Activated B cell treated with CpG ODN at 0.5 μM for 24 hours (primary cell): ENCODE results near the gene CRIP2. TPM values are rescaled to one million over a fixed set of nuclear protein-coding genes. Genes with fewer than 3 reads are reported as not detected.

Experiments used
- ATAC-seq: fragments of 200-7000 bp; cut with Tn5 transposase; one replicate; pipeline ENCODE4 v1.10.0; 2021; ENCODE audit warnings: low read depth, mild to moderate bottlenecking, moderate library complexity
- CTCF ChIA-PET: fragments of 350-600 bp; sonication (Branson Sonifier 250); formaldehyde crosslinking; loops from one replicate; lab custom pipeline; 2021; ENCODE audit warnings: antibody characterized with exemption; lab: Charles Lee
- POLR2A ChIA-PET: fragments of 350-600 bp; sonication (Branson Sonifier 250); formaldehyde crosslinking; loops from one replicate; lab custom pipeline; 2021; ENCODE audit warnings: antibody characterized with exemption; lab: Charles Lee
- DNase-seq: peaks from one replicate; pipeline ENCODE4 v3.0.0; 2022
- H3K27ac Mint-ChIP-seq: one replicate; pipeline ENCODE4 v1.8.0; 2020; ENCODE audit warnings: mixed read lengths
- H3K27me3 Mint-ChIP-seq: one replicate; pipeline ENCODE4 v1.8.0; 2021; ENCODE audit warnings: mixed read lengths
- H3K36me3 Mint-ChIP-seq: one replicate; pipeline ENCODE4 v1.8.0; 2021; ENCODE audit warnings: low read depth, mixed read lengths
- H3K4me1 Mint-ChIP-seq: one replicate; pipeline ENCODE4 v1.8.0; 2021; ENCODE audit warnings: mixed read lengths
- H3K4me3 Mint-ChIP-seq: one replicate; pipeline ENCODE4 v1.8.0; 2020; ENCODE audit warnings: mild to moderate bottlenecking, mixed read lengths
- H3K9me3 Mint-ChIP-seq: one replicate; pipeline ENCODE4 v1.8.0; 2020; ENCODE audit warnings: mixed read lengths
- CTCF ChIP-seq: fragments of 200-600 bp; IDR thresholded peaks from one replicate; pipeline ENCODE4 v1.8.0; 2022; ENCODE audit warnings: antibody characterized with exemption, mild to moderate bottlenecking
- intact Hi-C: fragments of 100-400 bp; cut with micrococcal nuclease; formaldehyde crosslinking; loops from one replicate; pipeline ENCODE4 v1.15.1; 2024
- total RNA-seq: library from RNA; stranded (reverse); gene quantifications from 2 replicates; pipeline ENCODE4 v1.2.3, GENCODE V29; 2022

Gene CRIP2
- total RNA-seq, 1 donor from 2014 or later = 3.0 TPM

- DNase-seq = no peak
- ATAC-seq = no peak
- ChIA-PET POLR2A (interaction anchor here (0.6 kb wide), 1 partner anchor 145 kb away, joined by 3 read pairs; no protein-coding TSS in a partner anchor), CTCF (no interaction called here)
- no peak for TF ChIP-seq CTCF
- H3K27ac Mint-ChIP-seq = peak overlapping the region; percentile 59
- H3K4me3 Mint-ChIP-seq = no peak overlapping the region
- no peaks in the 10 kb centered on the region for H3K9me3 Mint-ChIP-seq
- H3K27me3 Mint-ChIP-seq = no peaks in the 10 kb centered on the region
- intact Hi-C loops = no loop called here
- H3K4me1 Mint-ChIP-seq = peaks cover 74% of the 10 kb centered on the region
- no peaks in the 10 kb centered on the region for H3K36me3 Mint-ChIP-seq
Measured at GRCh38 chr14:105483300-105484068, 8.9 kb downstream of the CRIP2 start.

- H3K4me3 Mint-ChIP-seq = peak overlapping the region; percentile 42
- no peaks in the 10 kb centered on the region for H3K36me3 Mint-ChIP-seq
- intact Hi-C loops = no loop called here
- DNase-seq (no peak), ATAC-seq (no peak)
- no peaks in the 10 kb centered on the region for H3K9me3 Mint-ChIP-seq
- no peaks in the 10 kb centered on the region for H3K27me3 Mint-ChIP-seq
- peaks cover 78% of the 10 kb centered on the region for H3K4me1 Mint-ChIP-seq
- no peak for TF ChIP-seq CTCF
- ChIA-PET CTCF (no interaction called here), POLR2A (interaction anchor here (0.6 kb wide), 1 partner anchor 144 kb away, joined by 3 read pairs; no protein-coding TSS in a partner anchor)
- H3K27ac Mint-ChIP-seq = peak overlapping the region; percentile 67
Measured at GRCh38 chr14:105484069-105484996, 9.7 kb downstream of the CRIP2 start.

GRCh38 chr14:105484997-105485393 is 10.4 kb downstream of the CRIP2 start:
- ATAC-seq (no peak), DNase-seq (no peak)
- no peaks in the 10 kb centered on the region for H3K36me3 Mint-ChIP-seq
- H3K27me3 Mint-ChIP-seq = no peaks in the 10 kb centered on the region
- POLR2A ChIA-PET = no interaction called here
- H3K4me3 Mint-ChIP-seq = no peak overlapping the region
- CTCF ChIA-PET = no interaction called here
- H3K9me3 Mint-ChIP-seq = no peaks in the 10 kb centered on the region
- TF ChIP-seq CTCF = no peak
- H3K27ac Mint-ChIP-seq = peak overlapping the region; percentile 81
- H3K4me1 Mint-ChIP-seq = peaks cover 76% of the 10 kb centered on the region
- intact Hi-C loops = no loop called here

GRCh38 chr14:105485739-105486162 is 11.1 kb downstream of the CRIP2 start:
- Mint-ChIP-seq H3K27me3 (no peaks in the 10 kb centered on the region), H3K4me1 (peaks cover 69% of the 10 kb centered on the region), H3K4me3 (peak overlapping the region; percentile 55), H3K36me3 (no peaks in the 10 kb centered on the region), H3K9me3 (no peaks in the 10 kb centered on the region), H3K27ac (peak overlapping the region; percentile 81)
- ATAC-seq (no peak), DNase-seq (peak; percentile 51)
- intact Hi-C loops = no loop called here
- ChIA-PET POLR2A (interaction anchor here (1.0 kb wide), 1 partner anchor 9 kb away, joined by 4 read pairs; no protein-coding TSS in a partner anchor), CTCF (no interaction called here)
- TF ChIP-seq CTCF = no peak
